ENCODE data around the gene SFR1.
A peak's percentile ranks its signal among the peaks of the same experiment; 100 is the strongest.
"Not testable (repeated sequence)": the region's sequence is repeated elsewhere in the genome, so short reads cannot be mapped to it uniquely, and the experiment has no call there.

The SFR1 gene

GRCh38 chr10:104109908-104110662 lies 11.9 kb upstream of the SFR1 start:
- DNase-seq, result no peak

- no peak for DNase-seq
Observed at GRCh38 chr10:104113376-104113956, 8.5 kb upstream of the SFR1 start.

GRCh38 chr10:104117839-104118323 lies 4.1 kb upstream of the SFR1 start:
- no peak for DNase-seq

- no peak for DNase-seq
Observed at GRCh38 chr10:104119996-104120395, 2.0 kb upstream of the SFR1 start.

- DNase-seq, result no peak
Observed at GRCh38 chr10:104120512-104120902, 1.5 kb upstream of the SFR1 start.

- peak; percentile 84 for DNase-seq
Observed at GRCh38 chr10:104120903-104121484, 977 bp upstream of the SFR1 start.

GRCh38 chr10:104122225-104123107 lies 495 bp downstream of the SFR1 start:
- no peak for DNase-seq

GRCh38 chr10:104123397-104123796 lies 1.4 kb downstream of the SFR1 start:
- DNase-seq, result no peak

GRCh38 chr10:104127411-104127810 lies 5.4 kb downstream of the SFR1 start:
- no peak for DNase-seq

- DNase-seq, result no peak
Observed at GRCh38 chr10:104128214-104128613, 6.2 kb downstream of the SFR1 start.

GRCh38 chr10:104130041-104130440 lies 8.1 kb downstream of the SFR1 start:
- no peak for DNase-seq

GRCh38 chr10:104138131-104138530 lies 16.2 kb downstream of the SFR1 start:
- DNase-seq, result no peak

GRCh38 chr10:104139221-104139620 lies 17.2 kb downstream of the SFR1 start:
- no peak for DNase-seq

- DNase-seq, result no peak
Observed at GRCh38 chr10:104142081-104142480, 20.1 kb downstream of the SFR1 start.

- DNase-seq, result no peak
Observed at GRCh38 chr10:104143829-104144228, 21.9 kb downstream of the SFR1 start.

- DNase-seq, result no peak
Observed at GRCh38 chr10:104144931-104145330, 23.0 kb downstream of the SFR1 start.

GRCh38 chr10:104146882-104147281 lies 24.9 kb downstream of the SFR1 start:
- DNase-seq, result no peak

GRCh38 chr10:104150139-104150538 lies 28.2 kb downstream of the SFR1 start:
- no peak for DNase-seq

GRCh38 chr10:104151737-104152136 lies 29.8 kb downstream of the SFR1 start:
- no peak for DNase-seq

- no peak for DNase-seq
Observed at GRCh38 chr10:104155591-104155990, 33.6 kb downstream of the SFR1 start.

- no peak for DNase-seq
Observed at GRCh38 chr10:104170610-104171254, 48.8 kb downstream of the SFR1 start.

GRCh38 chr10:104174136-104174535 lies 52.2 kb downstream of the SFR1 start:
- DNase-seq, result not testable (repeated sequence)

All from activated naive CD4-positive, alpha-beta T cell treated with anti-CD3 and anti-CD28 coated beads, Interleukin-2, amount 50 U/mL, for 16 hours (primary cell).